Memory B cell (primary cell): ENCODE data around the gene SNCA.

Experiments
- ATAC-seq: fragments of 150-1000 bp; cut with Tn5 transposase; 2 replicates; pipeline ENCODE4 v1.10.0; 2021; ENCODE audit warnings: low read depth, mild to moderate bottlenecking, moderate library complexity
- DNase-seq, 2 donors: peaks; one replicate each; pipeline ENCODE4 v3.0.0; 2022; ENCODE audit warnings: low spot score in 2 of 2
- H3K27ac Mint-ChIP-seq: one replicate; pipeline ENCODE4 v1.8.0; 2022; ENCODE audit warnings: mild to moderate bottlenecking, moderate library complexity, mixed read lengths
- H3K27me3 Mint-ChIP-seq: one replicate; pipeline ENCODE4 v1.8.0; 2022; ENCODE audit warnings: mixed read lengths
- H3K36me3 Mint-ChIP-seq: one replicate; pipeline ENCODE4 v1.8.0; 2022; ENCODE audit warnings: mild to moderate bottlenecking, mixed read lengths
- H3K4me1 Mint-ChIP-seq: one replicate; pipeline ENCODE4 v1.8.0; 2022; ENCODE audit warnings: mixed read lengths
- H3K4me3 Mint-ChIP-seq: one replicate; pipeline ENCODE4 v1.8.0; 2022; ENCODE audit warnings: mild to moderate bottlenecking, moderate library complexity, mixed read lengths
- H3K9me3 Mint-ChIP-seq: one replicate; pipeline ENCODE4 v1.8.0; 2022; ENCODE audit warnings: mixed read lengths

SNCA gene

GRCh38 chr4:89685277-89685676 lies 151.7 kb downstream of the SNCA start:
- H3K27me3 Mint-ChIP-seq: peaks cover 2% of the 10 kb centered on the region
- H3K4me3 Mint-ChIP-seq: no peak overlapping the region
- H3K9me3 Mint-ChIP-seq: no peaks in the 10 kb centered on the region
- no peak for DNase-seq
- H3K27ac Mint-ChIP-seq: no peak overlapping the region
- no peaks in the 10 kb centered on the region for H3K36me3 Mint-ChIP-seq
- no peak for ATAC-seq
- H3K4me1 Mint-ChIP-seq: no peaks in the 10 kb centered on the region

DNA sequence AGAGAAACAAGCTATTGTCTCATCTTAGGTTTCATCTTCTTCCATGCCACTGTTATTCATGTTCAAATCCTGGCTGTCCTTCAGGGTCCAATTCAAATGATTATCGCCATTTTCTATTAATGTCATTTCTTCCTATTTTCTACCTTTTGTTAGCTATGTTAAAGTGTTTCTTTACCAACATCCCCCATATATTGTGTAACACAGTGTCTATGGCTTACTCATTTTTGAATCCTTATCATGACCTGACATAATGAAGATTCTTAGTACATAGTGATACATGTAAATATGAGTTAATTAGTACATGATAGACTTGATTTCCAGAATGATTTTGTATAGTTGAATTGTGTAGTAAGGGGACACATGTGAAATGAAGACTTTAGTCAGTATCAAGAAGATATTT lies 152.4 kb downstream of the SNCA start:
- no peak overlapping the region for H3K4me3 Mint-ChIP-seq
- ATAC-seq (no peak), DNase-seq (no peak)
- no peaks in the 10 kb centered on the region for H3K36me3 Mint-ChIP-seq
- H3K27me3 Mint-ChIP-seq: peaks cover 2% of the 10 kb centered on the region
- no peaks in the 10 kb centered on the region for H3K9me3 Mint-ChIP-seq
- no peaks in the 10 kb centered on the region for H3K4me1 Mint-ChIP-seq
- H3K27ac Mint-ChIP-seq: no peak overlapping the region

GRCh38 chr4:89682808-89683207 lies 154.2 kb downstream of the SNCA start:
- Mint-ChIP-seq H3K4me1 (no peaks in the 10 kb centered on the region), H3K27ac (no peak overlapping the region), H3K4me3 (no peak overlapping the region), H3K27me3 (peaks cover 2% of the 10 kb centered on the region), H3K9me3 (no peaks in the 10 kb centered on the region), H3K36me3 (no peaks in the 10 kb centered on the region)
- ATAC-seq (no peak), DNase-seq (no peak)

GRCh38 chr4:89681671-89682070 lies 155.3 kb downstream of the SNCA start:
- H3K27me3 Mint-ChIP-seq: no peaks in the 10 kb centered on the region
- no peak overlapping the region for H3K4me3 Mint-ChIP-seq
- DNase-seq: no peak
- H3K36me3 Mint-ChIP-seq: no peaks in the 10 kb centered on the region
- no peak overlapping the region for H3K27ac Mint-ChIP-seq
- peaks cover 1% of the 10 kb centered on the region for H3K9me3 Mint-ChIP-seq
- no peak for ATAC-seq
- H3K4me1 Mint-ChIP-seq: no peaks in the 10 kb centered on the region

DNA sequence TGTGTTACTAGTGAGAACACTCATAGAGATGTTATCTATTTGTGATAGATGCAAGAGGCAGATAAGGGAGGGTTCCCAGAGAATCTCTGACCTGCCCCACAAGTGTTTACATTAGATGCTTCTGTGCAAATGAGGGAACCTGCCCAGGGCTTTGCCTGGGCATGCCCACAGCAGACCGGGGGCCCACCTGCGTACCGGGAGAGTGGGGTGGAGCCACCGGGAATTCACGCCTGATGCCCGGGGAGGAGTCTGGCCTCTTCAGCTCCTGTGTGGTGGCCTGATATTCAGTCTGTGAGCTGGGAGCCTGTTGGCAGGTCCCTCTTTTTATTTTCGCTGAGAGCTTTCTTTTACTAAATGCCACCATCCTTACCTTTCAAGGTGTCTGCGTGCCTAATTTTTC lies 155.7 kb downstream of the SNCA start:
- Mint-ChIP-seq H3K4me1 (no peaks in the 10 kb centered on the region), H3K27me3 (no peaks in the 10 kb centered on the region), H3K27ac (no peak overlapping the region), H3K4me3 (no peak overlapping the region), H3K9me3 (peaks cover 1% of the 10 kb centered on the region), H3K36me3 (no peaks in the 10 kb centered on the region)
- DNase-seq: no peak
- no peak for ATAC-seq

- Mint-ChIP-seq H3K4me3 (no peak overlapping the region), H3K36me3 (no peaks in the 10 kb centered on the region), H3K27me3 (peaks cover 11% of the 10 kb centered on the region), H3K4me1 (no peaks in the 10 kb centered on the region), H3K27ac (no peak overlapping the region), H3K9me3 (peaks cover 5% of the 10 kb centered on the region)
- DNase-seq: no peak
- ATAC-seq: no peak
These were observed 162.0 kb downstream of the SNCA start for GRCh38 chr4:89674876-89675459.
